SK-N-SH (cell line): Measurements from ENCODE around the gene PRPH.

Experiments
- CTCF ChIP-seq: fragments of 200-600 bp; sonication (generic); IDR thresholded peaks from 2 replicates; pipeline ENCODE4 v1.6.1; 2017; ENCODE audit warnings: antibody characterized with exemption, mild to moderate bottlenecking, moderate library complexity
- EP300 ChIP-seq, 2 experiments: IDR thresholded peaks; 2 replicates each; pipeline versions ENCODE4 v1.4.0 to v1.6.1; 2012; ENCODE audit warnings: borderline replicate concordance in 1 of 2, low read depth in 1 of 2, low read length in 1 of 2
- GABPA ChIP-seq: IDR thresholded peaks from 2 replicates; pipeline ENCODE4 v1.4.0; 2012; ENCODE audit warnings: low read depth, mild to moderate bottlenecking

- TF ChIP-seq EP300 (IDR thresholded peaks at IDR 0.05; ENCODE audit: borderline replicate concordance in 1 of 2, low read depth in 1 of 2, low read length in 1 of 2) (no peak), GABPA (no peak), CTCF (no peak)
Measured at GRCh38 chr12:49327887-49328286, 32.9 kb downstream of the PRPH start.
